Measurements from ENCODE around the gene CALHM6. TPM values are rescaled to one million over a fixed set of nuclear protein-coding genes. Genes with fewer than 3 reads are reported as not detected.

The CALHM6 gene
- total RNA-seq, 1 experiment from 2014 or later = not detected

DNA sequence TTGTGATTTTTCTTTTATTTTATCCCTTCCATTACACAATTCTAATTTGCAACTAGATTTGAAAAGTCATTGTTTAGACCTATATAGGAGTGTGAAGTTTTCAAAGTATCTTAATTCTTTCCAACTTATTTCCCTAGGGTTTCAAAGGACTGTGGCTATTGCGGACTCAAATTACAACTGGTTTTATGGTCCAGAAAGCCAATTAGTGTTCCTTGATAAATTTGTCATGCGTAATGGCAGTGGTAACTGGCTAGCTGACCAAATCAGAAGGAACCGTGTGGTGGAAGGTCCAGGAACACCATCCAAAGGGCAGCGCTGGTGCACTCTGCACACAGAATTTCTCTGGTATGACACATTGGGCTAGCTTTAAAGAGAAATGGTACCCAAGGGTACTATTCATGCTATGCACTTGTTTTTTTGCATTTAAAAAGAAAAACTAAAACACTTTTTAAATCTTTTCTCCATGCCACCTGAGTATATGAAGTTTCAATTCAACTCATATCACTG is 27.9 kb upstream of the CALHM6 start:
- Histone ChIP-seq H3K36me3 (ENCODE audit: insufficient read depth, low read length, poor library complexity, severe bottlenecking) (no peaks in the 10 kb centered on the region), H3K9me3 (ENCODE audit: low read depth, low read length, poor library complexity, severe bottlenecking) (no peaks in the 10 kb centered on the region), H3K27ac (ENCODE audit: low read depth, low read length, poor library complexity, severe bottlenecking) (no peak overlapping the region), H3K4me3 (ENCODE audit: low read depth, low read length, poor library complexity, severe bottlenecking) (no peak overlapping the region), H3K4me1 (ENCODE audit: insufficient read depth, low read length, poor library complexity, severe bottlenecking) (peaks cover 4% of the 10 kb centered on the region), H3K27me3 (replicated peaks; ENCODE audit: insufficient read depth, low read depth, low read length, poor library complexity) (no peaks in the 10 kb centered on the region)
- TF ChIP-seq CTCF (conservative IDR thresholded peaks at IDR 0.05; ENCODE audit: low read depth, low read length) (no peak), EZH2 (IDR thresholded peaks at IDR 0.05; ENCODE audit: borderline replicate concordance, low read depth, low read length, poor library complexity, severe bottlenecking) (no peak)
- POLR2A ChIA-PET (ENCODE audit: low non-redundant PET) = no interaction called here
- intact Hi-C loops (cut with micrococcal nuclease; ENCODE audit: unreplicated experiment) = loop anchor here (10.0 kb wide), 1 partner anchor 148 kb away; no protein-coding TSS in a partner anchor
- no peak for DNase-seq (ENCODE audit: low spot score)
- CTCF ChIA-PET = interaction anchor here (0.7 kb wide), 1 partner anchor 52 kb away, joined by 7 read pairs; no protein-coding TSS in a partner anchor
- no TSS peak for BruUV-seq (replicated peaks)

DNA sequence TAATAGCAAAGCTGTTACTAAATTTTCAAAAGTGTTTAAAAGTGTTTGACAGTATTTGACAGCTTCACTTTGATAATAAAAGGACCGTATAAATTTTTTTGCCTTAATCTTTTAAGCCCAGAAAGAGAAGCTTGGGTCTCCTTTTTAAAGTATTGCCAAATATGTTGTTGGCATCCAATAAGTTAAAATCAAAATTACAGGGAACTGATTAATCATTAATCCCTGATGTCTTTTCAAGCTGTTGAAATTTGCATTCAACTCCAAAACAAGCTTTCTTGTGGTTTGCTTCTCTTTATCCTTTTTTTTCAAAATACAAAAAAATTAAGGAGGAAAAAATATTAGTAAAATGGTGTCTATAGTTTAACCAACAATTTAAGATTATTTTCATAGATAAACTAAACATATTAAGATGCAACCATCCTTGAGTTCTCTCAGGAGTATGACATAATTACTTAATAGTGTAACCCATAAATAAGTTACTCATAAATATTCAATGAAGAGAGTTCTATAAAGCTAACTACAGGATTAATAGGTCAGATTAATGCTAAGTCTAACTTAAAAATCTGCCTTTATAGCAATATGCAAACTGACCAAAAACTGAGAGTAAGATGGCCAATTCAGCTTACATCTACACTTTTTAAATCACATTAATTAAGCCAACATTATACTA is 27.0 kb upstream of the CALHM6 start:
- intact Hi-C loops (cut with micrococcal nuclease; ENCODE audit: unreplicated experiment) = loop anchor here (10.0 kb wide), 1 partner anchor 149 kb away; no protein-coding TSS in a partner anchor
- no TSS peak for BruUV-seq (replicated peaks)
- H3K27me3 ChIP-seq (replicated peaks; ENCODE audit: insufficient read depth, low read depth, low read length, poor library complexity) = no peaks in the 10 kb centered on the region
- DNase-seq (ENCODE audit: low spot score) = no peak
- no peak for TF ChIP-seq EZH2 (IDR thresholded peaks at IDR 0.05; ENCODE audit: borderline replicate concordance, low read depth, low read length, poor library complexity, severe bottlenecking)
- no peak for TF ChIP-seq CTCF (conservative IDR thresholded peaks at IDR 0.05; ENCODE audit: low read depth, low read length)
- no peak overlapping the region for H3K4me3 ChIP-seq (ENCODE audit: low read depth, low read length, poor library complexity, severe bottlenecking)
- no peaks in the 10 kb centered on the region for H3K36me3 ChIP-seq (ENCODE audit: insufficient read depth, low read length, poor library complexity, severe bottlenecking)
- H3K4me1 ChIP-seq (ENCODE audit: insufficient read depth, low read length, poor library complexity, severe bottlenecking) = peaks cover 13% of the 10 kb centered on the region
- no peaks in the 10 kb centered on the region for H3K9me3 ChIP-seq (ENCODE audit: low read depth, low read length, poor library complexity, severe bottlenecking)
- H3K27ac ChIP-seq (ENCODE audit: low read depth, low read length, poor library complexity, severe bottlenecking) = no peak overlapping the region
- POLR2A ChIA-PET (ENCODE audit: low non-redundant PET) = no interaction called here
- CTCF ChIA-PET = interaction anchor here (0.7 kb wide), 1 partner anchor 53 kb away, joined by 7 read pairs; no protein-coding TSS in a partner anchor

DNA sequence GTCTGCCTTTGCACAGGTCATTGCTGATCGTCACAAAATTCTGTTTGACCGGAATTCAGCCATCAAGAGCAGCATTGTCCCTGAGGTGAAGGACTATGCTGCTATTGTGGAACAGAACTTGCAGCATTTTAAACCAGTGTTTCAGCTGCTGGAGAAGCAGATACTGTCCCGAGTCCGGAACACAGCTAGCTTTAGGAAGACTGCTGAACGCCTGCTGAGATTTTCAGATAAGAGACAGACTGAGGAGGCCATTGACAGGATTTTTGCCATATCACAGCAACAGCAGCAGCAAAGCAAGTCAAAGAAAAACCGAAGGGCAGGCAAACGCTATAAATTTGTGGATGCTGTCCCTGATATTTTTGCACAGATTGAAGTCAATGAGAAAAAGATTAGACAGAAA is 24.6 kb upstream of the CALHM6 start:
- intact Hi-C loops (cut with micrococcal nuclease; ENCODE audit: unreplicated experiment) = loop anchor here (2.0 to 10.0 kb wide), 3 partner anchors 62 to 152 kb away; partner anchors contain the start of gene CALHM5
- no peaks in the 10 kb centered on the region for H3K27me3 ChIP-seq (replicated peaks; ENCODE audit: insufficient read depth, low read depth, low read length, poor library complexity)
- BruUV-seq (replicated peaks) = no TSS peak
- no peak overlapping the region for H3K27ac ChIP-seq (ENCODE audit: low read depth, low read length, poor library complexity, severe bottlenecking)
- DNase-seq (ENCODE audit: low spot score) = no peak
- no peaks in the 10 kb centered on the region for H3K9me3 ChIP-seq (ENCODE audit: low read depth, low read length, poor library complexity, severe bottlenecking)
- H3K4me1 ChIP-seq (ENCODE audit: insufficient read depth, low read length, poor library complexity, severe bottlenecking) = peaks cover 19% of the 10 kb centered on the region
- no peaks in the 10 kb centered on the region for H3K36me3 ChIP-seq (ENCODE audit: insufficient read depth, low read length, poor library complexity, severe bottlenecking)
- ChIA-PET CTCF (no interaction called here), POLR2A (ENCODE audit: low non-redundant PET) (no interaction called here)
- no peak for TF ChIP-seq CTCF (conservative IDR thresholded peaks at IDR 0.05; ENCODE audit: low read depth, low read length)
- TF ChIP-seq EZH2 (IDR thresholded peaks at IDR 0.05; ENCODE audit: borderline replicate concordance, low read depth, low read length, poor library complexity, severe bottlenecking) = no peak
- no peak overlapping the region for H3K4me3 ChIP-seq (ENCODE audit: low read depth, low read length, poor library complexity, severe bottlenecking)

Data from A673 (cell line).